Measurements from ENCODE around the gene KCNC1.

KCNC1 gene

DNA sequence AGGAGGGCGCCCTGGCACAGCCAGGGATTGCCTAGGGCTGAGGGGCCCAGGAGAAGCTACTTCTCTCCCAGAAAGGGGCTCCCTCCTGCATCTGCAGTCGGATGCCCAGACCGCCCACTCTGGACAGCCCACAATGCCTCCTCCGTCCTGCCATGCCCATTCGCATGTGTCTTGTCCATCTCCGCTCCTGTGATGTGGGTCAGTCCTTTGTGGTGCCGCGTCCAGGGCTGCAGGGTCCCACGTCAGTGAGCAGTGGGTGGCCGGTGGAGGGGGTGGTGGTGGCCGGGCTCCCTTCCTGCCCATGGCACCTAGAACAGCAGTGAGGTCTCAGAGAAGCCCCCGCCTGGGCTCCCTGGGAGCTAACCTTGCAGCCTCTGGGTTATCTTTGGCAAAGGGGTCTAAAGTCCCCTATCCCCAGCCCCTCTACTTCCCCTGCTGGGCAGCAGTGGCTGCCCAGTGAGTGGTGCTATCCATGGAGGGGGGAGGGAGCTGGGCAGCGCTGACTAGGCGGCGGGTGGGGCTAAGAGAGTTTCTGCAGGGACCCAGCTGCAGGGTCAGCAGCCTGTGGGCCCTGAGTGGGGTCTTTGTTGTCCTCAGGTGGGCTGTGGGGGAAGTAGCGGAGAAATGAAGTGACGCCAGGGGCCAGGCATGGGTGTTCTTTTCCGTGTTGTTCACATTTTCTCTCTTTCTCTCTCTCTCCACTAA lies 41.1 kb downstream of the KCNC1 start:
- no peak for DNase-seq

DNA sequence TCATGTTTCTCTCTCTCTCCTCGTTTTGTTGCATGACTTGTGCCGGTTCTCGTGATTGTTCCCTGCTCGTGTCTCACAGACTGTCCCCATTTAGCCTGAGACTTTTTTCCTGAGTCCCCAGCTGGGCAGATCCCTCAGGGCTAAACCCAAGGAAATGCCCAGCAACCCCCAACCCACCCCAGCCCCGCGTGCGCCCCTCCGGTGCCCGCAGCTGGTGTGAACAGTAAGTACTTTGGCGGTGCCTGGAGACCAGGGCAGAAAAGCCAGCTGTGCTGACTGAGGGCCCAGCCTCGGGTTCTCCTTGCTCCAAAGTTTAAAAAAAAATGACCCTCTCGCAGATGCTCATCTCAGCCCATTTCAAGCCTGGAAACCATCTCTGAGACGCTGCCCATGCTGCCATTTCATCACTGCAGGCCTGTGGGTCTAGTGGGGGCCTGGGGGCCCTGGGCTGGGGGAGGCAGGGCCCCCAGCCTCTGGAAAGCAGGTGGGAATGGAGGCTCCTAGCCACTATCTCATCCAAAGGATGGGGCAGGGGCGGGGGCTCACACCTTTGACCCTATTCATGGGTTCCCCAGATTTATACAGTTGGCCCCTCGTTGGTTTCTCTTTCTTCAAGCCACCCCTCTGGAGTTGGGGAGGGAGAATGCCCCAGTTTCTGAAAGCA lies 41.8 kb downstream of the KCNC1 start:
- DNase-seq: no peak

DNA sequence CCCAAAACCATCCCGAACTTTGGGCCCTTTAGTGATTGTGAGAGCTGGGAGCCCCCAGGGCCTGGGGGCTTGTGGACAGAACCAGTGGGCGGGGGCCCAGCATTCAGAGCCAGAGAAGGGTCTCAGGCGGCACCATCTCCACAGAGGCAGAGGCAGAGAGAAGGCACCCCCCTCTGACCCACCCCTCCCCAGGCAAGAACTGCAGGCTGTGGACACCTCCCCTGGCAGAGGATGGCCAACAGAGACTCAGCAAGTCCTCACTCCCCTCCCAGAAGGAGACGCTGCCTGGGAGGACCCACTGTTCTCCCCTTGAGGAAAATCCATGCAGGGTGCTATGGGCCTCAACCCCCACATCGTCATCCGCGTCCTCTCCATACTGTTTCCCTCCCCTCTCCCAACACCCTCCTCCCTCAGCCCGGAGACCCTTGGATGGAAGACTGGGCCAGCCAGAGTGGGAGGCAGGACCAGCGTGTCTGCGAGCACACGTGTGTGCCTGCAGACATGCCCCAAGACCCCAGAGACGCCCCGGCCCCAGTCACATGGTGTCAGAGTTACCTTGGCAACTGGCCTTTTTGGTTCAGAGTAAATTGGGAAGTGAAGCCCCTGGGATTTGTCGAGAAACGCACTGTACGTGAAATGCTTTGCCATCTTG lies 42.6 kb downstream of the KCNC1 start:
- DNase-seq: no peak

DNA sequence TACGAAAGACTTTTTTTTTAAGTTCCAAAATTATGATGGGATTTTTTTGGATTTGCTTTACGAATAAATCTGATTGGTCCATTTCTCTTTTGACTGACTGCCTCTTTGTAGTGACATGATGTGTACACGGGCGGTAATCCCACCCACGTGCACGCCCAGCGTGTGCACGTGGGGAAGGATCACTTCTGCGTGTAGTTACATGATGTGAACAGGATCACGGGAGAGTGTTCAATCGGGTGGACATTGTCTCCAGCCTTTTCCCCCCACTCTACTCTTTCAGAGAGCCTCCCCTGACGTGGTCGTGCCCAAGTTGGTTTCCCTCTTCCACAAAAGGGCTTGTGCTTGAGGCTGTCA lies 43.1 kb downstream of the KCNC1 start:
- no peak for DNase-seq

DNA sequence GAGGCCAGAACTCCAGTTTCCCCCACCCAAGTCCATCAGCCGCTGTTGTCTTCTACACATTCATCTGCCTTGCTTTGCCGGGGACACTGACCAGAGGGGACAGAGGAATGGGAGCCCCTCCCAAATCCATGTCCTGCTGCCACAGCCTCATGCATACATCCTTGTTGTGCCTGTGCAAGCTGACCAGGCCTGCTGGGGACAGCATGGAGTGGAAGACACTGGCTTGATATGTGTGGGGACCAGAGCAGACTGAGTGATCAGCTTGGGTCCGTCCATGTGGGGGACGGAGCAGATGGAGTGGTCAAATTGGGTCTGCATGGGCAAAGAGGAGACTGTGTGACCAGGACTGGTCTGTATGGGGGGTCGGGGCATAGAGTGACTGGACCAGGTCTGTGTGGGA lies 43.8 kb downstream of the KCNC1 start:
- no peak for DNase-seq

DNA sequence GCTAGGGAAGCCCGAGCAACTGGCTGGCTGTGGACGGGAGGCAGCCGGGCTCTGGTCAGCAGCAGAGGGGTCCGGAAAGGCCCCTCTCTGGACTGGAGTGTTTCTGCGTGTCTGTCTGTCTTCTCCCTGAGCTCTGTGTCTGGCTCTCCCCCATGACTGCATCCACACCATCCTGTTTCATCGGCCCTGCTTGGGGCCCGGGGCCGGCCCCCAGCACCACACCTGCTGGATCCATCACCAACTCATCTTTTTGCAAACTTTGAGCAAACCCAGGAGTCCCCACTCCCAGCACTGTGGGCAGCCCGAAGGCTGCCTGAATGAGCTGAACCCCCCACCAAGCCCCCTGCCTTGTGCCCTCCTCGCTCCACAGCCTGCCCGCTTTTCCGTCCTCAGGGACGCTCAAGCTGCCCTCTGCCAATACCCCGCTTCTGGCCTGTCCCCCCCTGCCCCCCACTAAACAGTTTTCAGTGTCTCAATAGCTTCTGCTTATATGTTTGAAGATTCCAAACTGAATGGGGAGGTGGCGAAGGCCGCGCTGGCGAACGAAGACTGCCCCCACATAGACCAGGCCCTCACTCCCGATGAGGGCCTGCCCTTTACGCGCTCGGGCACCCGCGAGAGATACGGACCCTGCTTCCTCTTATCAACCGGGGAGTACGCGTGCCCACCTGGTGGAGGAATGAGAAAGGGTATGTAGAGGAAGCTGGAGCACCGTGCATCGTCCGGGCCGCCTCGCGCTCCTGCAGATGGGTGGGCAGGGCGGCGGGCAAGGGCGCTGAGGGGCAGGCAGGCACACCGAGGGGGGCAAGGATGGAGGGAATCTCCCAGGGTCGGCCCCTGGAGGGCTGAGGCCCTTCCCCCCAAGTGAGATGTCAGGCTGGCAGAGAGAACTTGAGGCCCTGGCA lies 44.6 kb downstream of the KCNC1 start:
- no peak for DNase-seq

DNA sequence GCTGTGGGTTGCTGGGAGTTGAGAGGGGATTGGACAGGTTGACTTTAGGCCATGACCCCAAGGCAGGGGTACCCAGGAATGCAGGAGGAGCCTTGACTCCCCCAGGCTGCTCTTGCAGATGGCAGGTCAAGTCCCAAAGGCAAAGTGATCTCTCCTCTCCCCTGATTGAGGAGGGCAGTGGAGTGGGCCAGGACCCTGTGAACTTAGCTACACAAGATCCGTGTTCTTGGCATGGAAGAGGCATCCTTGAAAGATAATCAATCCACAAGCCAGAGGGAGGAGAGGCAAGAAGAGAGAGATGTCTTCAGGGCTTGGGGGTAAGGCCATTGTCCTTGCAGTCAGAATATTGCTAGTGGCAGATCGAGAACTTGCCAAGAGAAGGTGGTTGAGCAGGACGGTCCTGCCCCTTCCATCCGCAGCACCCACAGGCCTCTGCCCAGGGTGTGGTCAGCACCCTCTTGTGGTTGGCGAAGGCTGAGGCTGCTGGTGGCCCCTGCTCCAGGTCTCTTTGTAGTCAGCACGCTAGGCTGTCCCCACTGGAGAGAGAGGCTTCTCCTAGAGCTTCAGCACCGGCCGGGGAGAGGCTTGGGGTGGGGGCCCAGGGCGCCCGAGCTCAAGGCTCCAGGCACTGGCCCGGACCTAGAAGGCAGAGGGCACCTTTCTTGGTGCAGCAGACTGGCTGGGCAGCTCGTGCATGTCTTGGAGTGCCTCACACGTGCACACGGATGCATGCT lies 45.4 kb downstream of the KCNC1 start:
- no peak for DNase-seq

DNA sequence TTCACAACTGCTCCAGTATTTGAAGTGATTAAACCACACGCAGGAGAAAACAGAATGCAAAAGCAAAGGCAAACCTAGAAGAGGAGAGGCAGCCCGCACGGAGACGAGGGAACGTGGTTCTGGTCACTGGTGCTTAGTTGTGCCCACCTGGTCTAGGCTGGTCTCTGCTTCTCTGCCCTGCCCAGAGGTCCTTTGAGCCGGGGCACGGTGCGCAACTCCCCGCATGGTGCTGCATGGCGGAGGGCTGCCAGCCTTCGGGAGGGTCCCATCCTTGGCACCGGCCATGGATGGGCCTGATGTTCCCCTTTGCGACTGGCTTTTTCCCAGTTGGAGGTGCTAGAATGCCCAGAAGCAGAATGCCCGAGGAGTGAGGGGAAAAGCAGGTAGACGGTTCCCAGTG lies 46.1 kb downstream of the KCNC1 start:
- no peak for DNase-seq

DNA sequence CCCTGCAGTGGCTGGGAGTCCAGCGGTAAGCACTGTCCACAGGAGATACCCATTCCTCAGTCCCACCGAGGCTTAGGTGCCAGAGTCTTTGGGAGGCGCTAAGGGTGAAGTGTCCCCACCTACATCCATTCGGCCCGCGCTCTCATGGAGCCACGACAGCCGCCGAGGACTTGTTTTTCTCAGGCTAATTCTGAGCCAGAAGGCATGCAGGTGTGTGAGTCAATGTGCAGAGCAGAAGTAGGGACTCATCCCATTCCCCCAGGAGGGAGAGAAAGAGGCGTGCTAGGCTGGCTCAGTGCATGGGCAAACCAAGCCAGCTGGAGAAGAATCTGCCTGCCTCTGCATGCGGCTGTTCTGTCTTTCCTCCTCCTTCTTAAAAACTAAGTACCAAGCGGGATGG lies 46.6 kb downstream of the KCNC1 start:
- no peak for DNase-seq

DNA sequence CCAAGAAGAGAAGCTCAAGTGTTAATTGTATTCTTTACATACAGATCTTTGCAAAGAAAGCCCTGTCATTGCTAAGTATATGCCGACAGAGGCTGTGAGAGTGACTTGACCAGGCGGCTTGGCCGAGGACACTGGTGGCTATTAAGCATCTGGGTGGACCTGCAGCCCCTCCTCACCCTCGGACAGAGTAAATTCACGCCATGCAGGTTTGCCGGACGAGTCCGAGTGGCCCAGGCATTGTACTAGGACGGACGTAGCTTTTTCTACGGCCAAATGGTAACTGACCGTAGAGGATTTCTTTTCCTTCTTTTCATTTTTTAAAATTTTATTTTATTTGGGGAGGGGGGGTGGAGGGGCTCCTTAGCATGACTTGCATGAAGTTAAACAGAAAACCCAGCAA lies 47.0 kb downstream of the KCNC1 start:
- no peak for DNase-seq

DNA sequence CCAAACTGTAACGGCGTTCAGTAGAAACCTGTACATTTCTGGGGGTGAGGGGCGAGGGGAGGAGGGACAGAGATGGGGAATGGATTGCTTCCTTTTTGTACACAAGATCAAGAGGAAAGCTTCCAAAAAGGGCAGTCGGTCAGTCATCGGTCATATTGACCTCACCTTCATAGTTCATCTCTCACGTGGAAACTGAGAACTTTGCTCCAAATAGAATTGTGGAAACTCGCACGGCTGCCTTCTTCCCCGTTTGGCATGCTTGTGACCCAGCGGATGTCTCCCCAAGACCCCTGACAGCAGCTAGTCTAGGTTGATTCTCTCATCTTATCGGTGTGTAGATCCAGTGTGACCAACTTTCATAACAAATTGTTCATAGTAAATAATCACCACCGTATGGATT lies 47.6 kb downstream of the KCNC1 start:
- no peak for DNase-seq

DNA sequence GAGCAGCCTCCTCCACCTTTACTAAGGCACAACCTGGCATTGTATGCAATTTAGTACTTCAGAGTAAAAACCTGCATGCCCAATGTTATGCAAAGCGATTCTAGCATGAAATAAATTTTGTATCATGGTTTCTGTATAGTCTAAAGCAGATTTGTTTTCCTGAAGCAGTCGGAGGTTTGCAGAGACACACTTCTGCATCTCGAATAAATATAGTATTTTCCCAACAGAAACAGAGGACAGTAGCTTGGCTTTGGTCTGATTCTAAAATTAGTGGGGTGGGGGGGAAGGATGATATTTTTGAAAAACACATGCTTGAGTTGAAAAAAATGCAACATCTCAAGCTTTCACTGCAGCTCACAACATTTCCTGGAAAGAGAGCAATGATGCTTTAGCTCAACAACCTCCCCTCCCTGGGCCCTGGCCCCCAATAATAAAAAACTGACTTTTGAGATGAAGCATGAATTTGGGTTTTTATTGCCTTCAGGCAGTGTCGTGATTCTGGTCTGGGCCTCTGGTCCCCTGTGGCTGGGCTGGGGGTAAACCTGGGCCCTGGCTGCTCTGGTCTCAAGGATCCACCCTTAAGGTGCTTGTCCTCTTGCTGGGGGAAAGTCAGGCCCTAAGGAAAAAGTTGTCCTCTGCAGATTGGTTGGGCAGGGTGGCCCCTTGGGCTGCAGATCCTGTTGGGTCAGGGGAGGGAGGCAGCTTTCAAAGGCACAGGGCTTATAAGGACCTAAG lies 48.2 kb downstream of the KCNC1 start:
- no peak for DNase-seq

DNA sequence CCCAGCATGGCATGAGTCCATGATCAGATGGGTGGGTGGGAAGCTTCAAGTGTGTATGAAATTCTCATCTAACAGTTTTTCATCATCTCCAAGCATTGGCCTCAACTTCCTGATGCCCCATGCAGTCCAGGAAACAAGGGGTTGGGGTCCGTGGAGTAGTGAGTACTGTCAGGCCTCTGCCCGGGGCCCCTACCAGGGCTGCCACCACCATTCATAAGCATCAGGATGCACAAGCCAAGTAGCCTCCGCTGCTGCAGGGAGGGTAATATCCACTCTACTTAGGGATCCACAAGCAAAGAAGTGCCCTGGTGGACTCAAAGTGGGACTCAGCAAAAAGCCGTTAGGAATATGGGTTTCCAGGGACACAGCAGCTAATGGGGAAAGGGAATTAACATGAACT lies 49.3 kb downstream of the KCNC1 start:
- no peak for DNase-seq

DNA sequence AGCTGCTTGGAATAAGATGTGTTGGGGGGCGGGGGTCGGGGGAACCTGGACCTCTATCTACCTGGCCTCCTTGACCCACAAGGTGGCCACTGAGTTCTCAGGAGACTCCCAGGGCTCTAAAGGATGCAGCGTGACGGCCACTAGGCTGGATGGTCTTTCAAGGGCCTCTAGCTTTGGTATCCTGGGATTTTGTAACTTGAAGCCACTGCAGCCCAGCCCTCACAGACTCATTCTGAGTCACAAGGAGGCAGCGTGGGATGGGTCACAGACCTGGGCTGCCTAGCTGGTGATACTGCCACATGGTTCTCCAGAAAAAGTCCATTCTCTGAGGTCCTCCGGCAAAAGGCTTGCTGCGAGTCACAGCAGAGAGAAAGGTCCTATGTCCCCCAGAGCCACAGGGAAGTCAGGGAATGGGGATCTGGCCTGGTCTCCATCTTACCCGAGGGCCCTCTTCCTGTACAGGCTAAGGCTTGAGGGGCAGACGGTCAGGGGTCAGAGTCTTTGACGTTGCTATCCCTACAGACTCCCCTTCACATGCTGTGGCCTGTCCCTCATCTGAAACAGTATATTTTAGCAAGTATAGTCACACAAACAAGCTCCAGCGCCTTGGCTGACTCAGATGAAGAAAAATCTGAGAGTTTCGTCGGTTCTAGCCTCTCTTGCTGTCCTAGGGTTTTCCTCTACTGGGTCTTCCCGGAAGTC lies 52.4 kb downstream of the KCNC1 start:
- DNase-seq: no peak

DNA sequence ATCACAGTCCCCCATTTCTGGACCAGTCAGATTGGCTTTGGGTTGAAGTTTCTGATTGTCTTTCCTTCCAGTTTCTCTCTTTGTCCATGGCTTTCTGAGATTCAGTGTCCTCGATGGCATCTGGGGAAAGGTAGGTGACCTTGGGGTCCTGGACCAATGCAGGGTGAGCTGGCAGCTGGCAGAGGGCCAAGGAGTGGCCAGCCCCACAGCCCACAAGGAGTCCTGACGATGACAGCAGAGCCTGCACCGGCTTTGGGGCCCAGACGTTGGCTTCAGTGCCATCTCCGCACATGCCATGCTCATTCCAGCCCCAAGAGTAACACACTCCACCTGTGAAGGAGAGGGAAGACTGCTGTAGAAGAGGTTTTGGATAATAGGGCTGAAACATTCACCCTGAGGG lies 53.5 kb downstream of the KCNC1 start:
- DNase-seq: no peak

DNA sequence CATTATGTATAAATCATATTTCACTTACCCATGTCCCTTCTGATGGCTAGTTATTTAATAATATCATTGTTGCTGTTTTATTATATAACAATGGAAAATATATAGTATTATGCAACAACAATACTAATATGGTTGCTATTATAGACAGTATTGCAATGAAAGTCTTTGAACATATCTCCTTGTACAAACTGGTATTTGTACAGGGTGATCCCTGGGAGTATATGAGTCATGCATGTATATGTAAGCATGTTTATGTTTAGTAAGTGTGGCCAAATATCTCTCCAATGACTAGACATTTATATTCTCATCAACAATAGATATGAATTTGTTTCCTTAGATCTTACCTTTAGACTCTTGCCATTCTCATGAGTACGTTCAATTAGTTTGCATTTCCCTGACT lies 55.9 kb downstream of the KCNC1 start:
- no peak for DNase-seq

DNA sequence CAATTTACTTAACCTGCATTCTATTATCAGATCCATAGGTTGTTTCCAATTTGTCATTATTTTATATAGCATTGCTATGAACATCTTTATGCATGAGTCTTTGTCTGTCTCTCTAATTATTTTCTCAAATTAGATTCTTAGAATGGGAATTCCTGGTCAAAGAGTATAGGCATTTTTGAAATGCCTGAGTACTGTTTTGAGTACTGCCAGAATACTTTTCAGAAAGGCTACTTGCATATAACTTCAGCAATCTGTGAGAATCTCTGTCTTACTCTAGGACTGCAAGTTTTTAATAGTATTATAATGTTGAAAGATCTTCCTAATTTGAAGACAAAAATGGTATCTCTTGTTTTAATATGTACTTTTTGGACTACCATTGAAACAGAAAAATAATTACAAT lies 56.6 kb downstream of the KCNC1 start:
- DNase-seq: no peak

DNA sequence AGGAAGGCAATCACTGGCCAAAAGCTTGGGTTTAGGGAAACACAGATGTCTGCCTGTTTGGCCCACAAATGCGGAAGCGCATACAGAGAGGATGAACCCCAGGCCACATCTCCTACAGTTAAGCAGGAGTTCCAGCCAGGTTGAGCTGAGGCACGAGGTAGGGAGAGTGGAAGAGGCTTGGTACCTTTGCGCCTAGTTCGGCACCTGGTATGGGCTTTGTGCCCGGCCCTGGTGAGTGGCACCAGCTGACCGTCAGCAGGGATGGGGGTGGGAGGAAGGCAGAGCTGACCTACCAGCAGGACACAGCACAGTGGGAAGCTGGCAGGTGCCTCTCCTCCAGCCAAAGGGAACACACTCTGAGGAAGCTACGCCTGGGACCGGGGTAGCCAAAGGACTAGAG lies 57.6 kb downstream of the KCNC1 start:
- DNase-seq: no peak

DNA sequence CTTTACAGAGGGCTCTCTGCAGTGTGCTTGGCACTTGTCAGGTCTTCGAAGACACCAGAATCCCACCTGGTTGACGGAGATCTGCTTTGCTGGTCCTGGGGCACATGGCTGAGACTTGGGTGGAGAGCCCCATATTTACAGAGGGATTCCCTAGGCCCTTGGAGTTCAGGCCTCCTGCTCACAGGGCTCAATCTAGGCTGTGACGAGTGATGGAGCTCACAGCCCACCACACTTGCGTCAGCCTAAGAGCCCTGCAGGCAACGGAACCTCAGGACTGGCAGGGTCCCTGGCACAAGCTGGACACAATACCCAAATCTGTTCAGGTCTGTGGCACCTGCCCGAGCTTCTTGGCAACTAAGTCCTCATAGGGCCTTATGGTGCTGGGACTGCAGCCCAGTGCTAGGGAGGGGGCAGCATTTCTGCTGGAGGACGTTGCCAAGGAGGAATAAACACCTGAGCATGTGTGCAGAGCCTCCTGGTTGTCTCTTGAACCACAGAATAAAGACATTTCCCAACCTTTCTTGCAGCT lies 59.1 kb downstream of the KCNC1 start:
- DNase-seq: no peak

DNA sequence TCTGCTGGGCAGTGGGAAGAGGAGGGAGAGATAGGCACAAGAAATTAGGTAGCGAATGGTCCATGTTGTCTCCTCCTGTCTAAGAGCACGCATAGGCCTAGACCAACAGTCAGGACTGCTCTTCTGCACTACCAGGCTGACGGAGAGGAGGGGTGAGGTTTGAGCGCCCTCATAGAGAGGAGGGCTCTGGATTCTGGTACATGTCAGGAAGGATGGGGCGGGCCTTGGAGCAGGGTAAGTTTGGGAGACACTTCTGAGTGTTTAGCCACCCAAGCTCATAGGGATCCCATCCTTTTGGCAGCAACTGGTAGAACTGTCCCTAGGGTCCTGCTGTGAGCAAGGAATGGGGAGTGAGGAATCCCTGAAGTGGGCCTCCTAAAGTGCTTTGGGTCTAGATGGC lies 60.4 kb downstream of the KCNC1 start:
- DNase-seq: no peak

DNA sequence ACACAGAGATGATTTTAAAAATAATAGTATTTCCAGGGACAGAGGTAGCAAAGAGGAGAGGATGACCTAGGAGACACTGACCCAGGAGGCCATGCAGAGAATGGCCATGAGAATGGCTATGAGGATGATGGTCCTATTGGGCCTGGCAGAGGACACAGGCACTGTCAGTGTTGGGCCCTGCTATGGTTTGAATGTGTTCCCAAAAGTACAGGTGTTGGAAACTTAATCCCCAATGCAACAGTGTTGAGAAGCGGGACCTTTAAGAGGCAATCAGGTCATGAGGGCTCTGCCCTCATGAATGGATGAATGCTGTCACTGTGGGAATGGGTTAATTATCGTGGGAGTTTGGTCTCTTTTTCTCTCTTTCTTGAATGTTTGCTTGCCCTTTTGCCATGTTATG lies 61.6 kb downstream of the KCNC1 start:
- DNase-seq: no peak

All from NCI-H2227 treated with DMSO at 0.1 percent for 48 hours (cell line).